Effector memory CD4-positive, alpha-beta T cell (primary cell): ENCODE measurements around the gene LZTFL1.

Source experiments
- DNase-seq, 3 donors: peaks; one replicate each; pipeline ENCODE4 v3.0.0-alpha.2; 2020
- H3K27ac ChIP-seq: 2 replicates; pipeline ENCODE4 v1.7.0; 2013; ENCODE audit warnings: mild to moderate bottlenecking, low read length, moderate library complexity; ENCODE audit not compliant: insufficient read depth, poor library complexity, severe bottlenecking
- H3K27me3 ChIP-seq: replicated peaks from 2 replicates; pipeline ENCODE4 v1.7.0; 2013; ENCODE audit warnings: mild to moderate bottlenecking, low read length; ENCODE audit not compliant: insufficient read depth, control insufficient read depth, poor library complexity, severe bottlenecking
- H3K36me3 ChIP-seq: 2 replicates; pipeline ENCODE4 v1.7.0; 2013; ENCODE audit warnings: mild to moderate bottlenecking, low read length, moderate library complexity; ENCODE audit not compliant: control insufficient read depth, insufficient read depth
- H3K4me1 ChIP-seq: 2 replicates; pipeline ENCODE4 v1.7.0; 2013; ENCODE audit warnings: low read length, mild to moderate bottlenecking; ENCODE audit not compliant: control insufficient read depth, insufficient read depth, poor library complexity, severe bottlenecking
- H3K4me3 ChIP-seq: 2 replicates; pipeline ENCODE4 v1.7.0; 2013; ENCODE audit warnings: low read length, low read depth, mild to moderate bottlenecking; ENCODE audit not compliant: insufficient read depth, poor library complexity, severe bottlenecking
- H3K9me3 ChIP-seq: 2 replicates; pipeline ENCODE4 v1.7.0; 2013; ENCODE audit warnings: mild to moderate bottlenecking, low read length, moderate library complexity; ENCODE audit not compliant: control insufficient read depth

The LZTFL1 gene

GRCh38 chr3:45773714-45774449 is 68.0 kb downstream of the LZTFL1 start:
- Histone ChIP-seq H3K27ac (no peak overlapping the region), H3K36me3 (no peaks in the 10 kb centered on the region), H3K4me3 (no peak overlapping the region), H3K4me1 (peaks cover 8% of the 10 kb centered on the region), H3K27me3 (no peaks in the 10 kb centered on the region), H3K9me3 (no peaks in the 10 kb centered on the region)
- no peak for DNase-seq
